Measurements from ENCODE around the gene PFKP. TPM values are rescaled to one million over a fixed set of nuclear protein-coding genes. Genes with fewer than 3 reads are reported as not detected.

PFKP gene
- total RNA-seq, 4 donors from 2014 or later: 56.6 to 154 (median 115) TPM

DNA sequence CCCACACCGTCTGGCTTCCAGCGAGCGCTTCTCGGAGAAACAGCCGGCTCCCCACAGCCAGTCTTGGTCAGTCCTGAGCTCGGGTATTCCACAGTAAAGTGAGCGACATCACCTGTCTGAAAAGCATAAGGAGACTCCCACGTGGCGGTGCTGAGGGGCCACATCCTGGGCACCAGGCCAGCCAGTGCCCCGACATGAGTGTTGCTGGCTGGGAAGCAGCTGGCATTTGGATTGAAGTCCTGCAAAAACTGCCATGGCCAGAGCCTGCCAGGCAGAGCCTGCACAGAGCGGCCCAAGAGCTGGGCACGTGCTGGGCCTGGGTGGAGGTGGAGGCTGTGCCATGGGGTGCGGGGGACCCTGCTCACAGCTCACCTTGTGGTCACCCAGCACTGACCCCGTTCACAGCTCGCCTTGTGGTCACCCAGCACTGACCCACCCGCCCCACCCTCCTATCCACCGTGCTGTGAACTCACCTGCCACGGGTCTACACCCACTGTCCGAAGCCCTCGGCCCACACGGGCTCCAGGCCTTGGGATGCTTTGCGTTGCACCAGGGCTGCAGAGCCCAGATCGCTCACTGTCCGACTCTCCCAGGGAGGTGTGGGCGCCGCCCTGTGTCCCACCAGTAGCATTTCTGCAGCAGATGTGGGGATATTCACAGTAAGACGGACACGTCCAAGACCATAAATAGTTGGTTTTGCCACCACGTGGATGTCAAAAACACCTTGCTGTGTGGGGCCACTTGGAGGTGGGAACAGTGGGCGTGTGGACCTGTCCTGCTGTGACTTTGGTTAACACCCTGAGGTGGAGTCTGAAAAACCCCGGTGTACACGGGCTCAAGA is 56.4 kb downstream of the PFKP start:
- intact Hi-C loops (cut with DNase I): no loop called here
- H3K27me3 ChIP-seq: no peaks in the 10 kb centered on the region
- H3K36me3 ChIP-seq: peaks cover 5 to 11% of the 10 kb centered on the region in 2 donors
- WGBS, 2 donors: 62 to 91% methylated on average over 19 to 22 of the region's 32 CpGs
- TF ChIP-seq, protein P1, sequence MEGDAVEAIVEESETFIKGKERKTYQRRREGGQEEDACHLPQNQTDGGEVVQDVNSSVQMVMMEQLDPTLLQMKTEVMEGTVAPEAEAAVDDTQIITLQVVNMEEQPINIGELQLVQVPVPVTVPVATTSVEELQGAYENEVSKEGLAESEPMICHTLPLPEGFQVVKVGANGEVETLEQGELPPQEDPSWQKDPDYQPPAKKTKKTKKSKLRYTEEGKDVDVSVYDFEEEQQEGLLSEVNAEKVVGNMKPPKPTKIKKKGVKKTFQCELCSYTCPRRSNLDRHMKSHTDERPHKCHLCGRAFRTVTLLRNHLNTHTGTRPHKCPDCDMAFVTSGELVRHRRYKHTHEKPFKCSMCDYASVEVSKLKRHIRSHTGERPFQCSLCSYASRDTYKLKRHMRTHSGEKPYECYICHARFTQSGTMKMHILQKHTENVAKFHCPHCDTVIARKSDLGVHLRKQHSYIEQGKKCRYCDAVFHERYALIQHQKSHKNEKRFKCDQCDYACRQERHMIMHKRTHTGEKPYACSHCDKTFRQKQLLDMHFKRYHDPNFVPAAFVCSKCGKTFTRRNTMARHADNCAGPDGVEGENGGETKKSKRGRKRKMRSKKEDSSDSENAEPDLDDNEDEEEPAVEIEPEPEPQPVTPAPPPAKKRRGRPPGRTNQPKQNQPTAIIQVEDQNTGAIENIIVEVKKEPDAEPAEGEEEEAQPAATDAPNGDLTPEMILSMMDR (IDR thresholded peaks at IDR 0.05): no peak
- TF ChIP-seq POLR2A (IDR thresholded peaks at IDR 0.05): peak in 1 of 2 donors; percentile 35
- H3K27ac ChIP-seq: peak overlapping the region in 2 of 3 donors; percentile 16 to 76
- H3K4me3 ChIP-seq (replicated peaks in 1 of 3): no peak overlapping the region
- H3K9me3 ChIP-seq: no peaks in the 10 kb centered on the region
- DNase-seq: peak; percentile 80 to 97
- peaks cover 0 to 11% of the 10 kb centered on the region in 2 donors for H3K4me1 ChIP-seq

DNA sequence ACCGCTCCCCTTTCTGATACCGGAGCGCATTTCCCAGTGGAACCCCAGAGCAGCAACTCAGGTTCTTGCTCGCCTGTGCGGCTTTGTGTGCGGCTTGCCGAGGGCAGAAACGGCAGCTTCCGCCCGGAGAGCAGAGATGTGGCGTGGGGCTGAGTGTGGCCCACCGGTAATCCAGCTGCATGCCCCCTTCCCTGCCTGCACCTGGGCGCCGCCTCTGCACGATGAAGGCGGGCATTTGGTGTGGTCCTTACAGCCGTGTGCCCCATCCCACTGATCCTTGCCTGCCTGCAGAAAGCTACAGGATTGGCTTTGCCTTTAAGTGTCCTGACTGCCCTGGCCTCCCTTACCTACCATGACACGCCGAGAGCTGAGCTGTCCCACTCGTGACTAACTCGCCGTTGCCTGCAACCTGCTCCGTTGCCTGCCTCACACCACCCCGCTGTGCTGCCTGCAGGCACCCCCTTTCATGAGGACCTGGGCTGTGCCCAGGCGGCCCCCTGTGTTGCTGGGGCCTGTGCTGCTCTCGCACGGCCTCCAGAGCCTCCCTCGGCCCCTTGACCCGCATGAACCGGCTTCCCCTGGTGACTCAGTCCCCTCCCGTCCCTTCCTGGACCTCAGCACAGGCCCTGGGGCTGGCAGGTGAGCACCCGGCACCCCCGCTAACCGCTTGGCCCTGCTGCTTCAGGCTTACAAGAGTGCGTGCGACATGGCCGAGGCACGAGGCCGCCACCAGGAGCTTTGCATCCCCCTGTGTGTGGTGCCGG is 57.2 kb downstream of the PFKP start:
- TF ChIP-seq, protein P1 (IDR thresholded peaks at IDR 0.05): no peak
- Histone ChIP-seq H3K27ac (no peak overlapping the region), H3K36me3 (peaks cover 5 to 11% of the 10 kb centered on the region in 2 donors), H3K27me3 (no peaks in the 10 kb centered on the region), H3K4me1 (peaks cover 0 to 11% of the 10 kb centered on the region in 2 donors), H3K9me3 (no peaks in the 10 kb centered on the region), H3K4me3 (replicated peaks in 1 of 3) (no peak overlapping the region)
- no peak for DNase-seq
- intact Hi-C loops (cut with DNase I): no loop called here
- 91 to 96% methylated on average over 31 to 38 of the region's 40 CpGs for WGBS, 2 donors

DNA sequence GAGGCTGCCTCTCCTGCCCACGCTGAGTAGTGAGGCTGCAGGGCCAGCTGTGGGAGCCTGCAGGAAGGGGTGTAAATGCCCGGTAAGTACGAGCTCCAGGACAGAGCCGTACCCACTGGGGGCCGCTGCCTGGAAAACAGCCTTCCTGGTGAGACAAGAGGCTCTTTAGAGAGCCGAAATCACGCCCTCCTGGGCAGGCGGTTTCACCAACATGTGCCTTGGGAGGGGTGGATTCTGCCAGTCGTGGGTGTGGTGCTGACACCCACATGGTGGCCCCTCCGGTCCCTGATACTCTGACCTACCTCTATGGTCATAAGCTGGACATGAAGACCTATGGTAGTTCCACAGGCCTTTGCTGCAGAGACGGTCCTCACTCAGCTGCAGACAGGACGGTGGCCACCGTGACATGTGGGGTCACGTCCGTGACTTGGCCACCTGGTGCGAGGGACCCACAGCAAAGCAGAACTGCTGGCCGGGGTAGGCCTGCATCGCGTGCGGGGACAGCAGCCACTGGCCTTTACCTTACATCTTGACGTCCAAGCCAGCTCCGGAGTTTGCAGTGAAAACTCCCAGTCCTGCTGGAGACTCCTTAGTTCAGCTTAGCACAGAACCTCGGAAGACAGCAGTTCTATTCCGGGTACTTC is 58.3 kb downstream of the PFKP start:
- no peak for DNase-seq
- H3K4me3 ChIP-seq (replicated peaks in 1 of 3): no peak overlapping the region
- peaks cover 5 to 16% of the 10 kb centered on the region in 2 donors for H3K36me3 ChIP-seq
- no peaks in the 10 kb centered on the region for H3K9me3 ChIP-seq
- H3K27me3 ChIP-seq: no peaks in the 10 kb centered on the region
- no peak overlapping the region for H3K27ac ChIP-seq
- TF ChIP-seq, protein P1 (IDR thresholded peaks at IDR 0.05): no peak
- TF ChIP-seq POLR2A (IDR thresholded peaks at IDR 0.05): no peak
- 83 to 93% methylated on average over 17 of the region's 24 CpGs for WGBS, 2 donors
- peaks cover 0 to 11% of the 10 kb centered on the region in 2 donors for H3K4me1 ChIP-seq
- intact Hi-C loops (cut with DNase I): no loop called here

DNA sequence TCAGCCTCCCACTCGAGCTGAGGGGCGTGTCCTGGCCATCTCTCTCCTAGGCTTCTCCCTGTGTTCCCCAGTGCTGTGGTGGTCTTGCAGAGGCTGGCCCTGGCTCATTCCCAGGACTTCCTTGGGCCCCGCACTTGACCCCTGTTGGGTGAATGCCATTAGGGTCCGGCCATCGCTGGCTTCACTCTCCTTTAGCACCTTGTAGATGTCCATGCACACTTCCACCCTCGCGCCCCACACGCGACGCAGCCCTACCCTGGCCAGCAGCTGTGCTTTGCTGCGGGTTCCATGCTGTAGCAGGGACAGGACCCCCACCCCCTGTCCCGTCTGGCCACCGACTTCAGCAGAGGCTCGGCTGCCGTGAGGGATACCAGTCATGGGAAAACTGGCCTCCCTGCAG is 58.9 kb downstream of the PFKP start:
- intact Hi-C loops (cut with DNase I): no loop called here
- no peaks in the 10 kb centered on the region for H3K9me3 ChIP-seq
- peaks cover 5 to 16% of the 10 kb centered on the region in 2 donors for H3K36me3 ChIP-seq
- DNase-seq: no peak
- H3K4me1 ChIP-seq: peaks cover 0 to 11% of the 10 kb centered on the region in 2 donors
- no peaks in the 10 kb centered on the region for H3K27me3 ChIP-seq
- no peak for TF ChIP-seq POLR2A (IDR thresholded peaks at IDR 0.05)
- TF ChIP-seq, protein P1 (IDR thresholded peaks at IDR 0.05): no peak
- no peak overlapping the region for H3K27ac ChIP-seq
- WGBS, 2 donors: 75 to 87% methylated on average over 15 of the region's 15 CpGs
- no peak overlapping the region for H3K4me3 ChIP-seq (replicated peaks in 1 of 3)
